Measurements from ENCODE around the gene PCNX2. TPM values are rescaled to one million over a fixed set of nuclear protein-coding genes. Genes with fewer than 3 reads are reported as not detected.
A peak's percentile ranks its signal among the peaks of the same experiment; 100 is the strongest.

The PCNX2 gene
- total and polyA plus RNA-seq, 10 of the 15 experiments (the other 5 are each of a cell fraction or from before 2014, with no cell fraction given), result 2.1 to 16.4 (median 8.1) TPM

DNA sequence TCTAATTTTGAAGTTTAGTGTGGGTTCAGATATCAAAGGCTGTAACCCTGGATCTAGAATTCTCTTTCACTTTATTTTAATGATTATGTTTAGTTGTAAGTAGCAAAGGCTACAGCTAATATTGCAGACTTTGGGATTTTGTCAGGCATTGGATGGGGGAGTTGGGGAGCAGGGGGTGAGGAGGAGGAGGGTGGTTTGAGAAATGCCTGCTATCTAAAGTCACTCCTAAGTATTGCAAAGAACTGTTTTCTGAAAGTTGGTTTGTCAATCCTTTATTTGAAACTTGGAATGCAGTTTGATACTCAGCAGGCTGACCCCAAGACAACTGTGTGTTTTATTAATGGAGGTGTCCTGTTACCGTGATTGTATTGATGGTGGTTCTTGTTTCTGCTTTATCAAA is 343.9 kb downstream of the PCNX2 start:
- peaks cover 14% of the 10 kb centered on the region for H3K79me2 ChIP-seq (ENCODE audit: control insufficient read depth, insufficient read depth, low read length)
- SMC1A ChIA-PET (ENCODE audit: uncharacterized antibody, unreplicated experiment), result interaction anchor here (0.6 to 2.2 kb wide), 3 partner anchors 8 to 281 kb away, joined by 3 to 6 read pairs (median 3); no protein-coding TSS in a partner anchor
- H3K9me3 ChIP-seq (replicated peaks; ENCODE audit: control insufficient read depth, insufficient read depth, low read length), result no peaks in the 10 kb centered on the region
- peaks cover 7% of the 10 kb centered on the region for H3K4me1 ChIP-seq (ENCODE audit: control insufficient read depth, insufficient read depth, low read length)
- no TSS peak for BruUV-seq (replicated peaks)
- H3K36me3 ChIP-seq (ENCODE audit: control insufficient read depth in 2 of 2, insufficient read depth in 2 of 2, low read length in 1 of 2), result peaks cover 0 to 7% of the 10 kb centered on the region in 2 experiments; a peak in 2 of 4 replicates
- no peaks in the 10 kb centered on the region for H3K27me3 ChIP-seq (replicated peaks in 1 of 2; ENCODE audit: control insufficient read depth in 2 of 2, insufficient read depth in 2 of 2, low read length in 1 of 2)
- no peak overlapping the region; the same call in 1 of the 2 replicates for H3K9ac ChIP-seq (ENCODE audit: control insufficient read depth, insufficient read depth, low read length)
- CTCF ChIA-PET, result interaction anchor here (1.0 to 1.3 kb wide), 3 partner anchors 9 to 148 kb away, joined by 3 to 5 read pairs (median 4); no protein-coding TSS in a partner anchor
- H3K4me2 ChIP-seq (ENCODE audit: control insufficient read depth, insufficient read depth), result peak overlapping the region; percentile 88
- 69% methylated on average over 1 of the region's 1 CpG for WGBS (ENCODE audit: insufficient coverage, insufficient replicate concordance, low lambda C conversion rate, missing lambda C conversion rate)
- no peak overlapping the region for H3K27ac ChIP-seq (ENCODE audit: control insufficient read depth, insufficient read depth)
- intact Hi-C loops (cut with micrococcal nuclease; ENCODE audit: unreplicated experiment), result loop anchor here (5.0 to 10.0 kb wide), 2 partner anchors 144 to 317 kb away; partner anchors contain the start of genes MAP10 and SIPA1L2
- RAD21 ChIA-PET (ENCODE audit: unreplicated experiment), result no interaction called here
- no peaks in the 10 kb centered on the region for H4K20me1 ChIP-seq (ENCODE audit: control insufficient read depth, insufficient read depth)
- POLR2A ChIA-PET, result no interaction called here
- FAIRE-seq (no peak), DNase-seq (ENCODE audit: low read depth, low spot score) (no peak), ATAC-seq (no peak)
- H3K4me3 ChIP-seq, result peak overlapping the region; percentile 70
- in situ Hi-C loops (cut with MboI), result no loop called here
- no peak for TF ChIP-seq FOXK2 (IDR thresholded peaks at IDR 0.05)
- no peak for TF ChIP-seq PML (IDR thresholded peaks at IDR 0.05; ENCODE audit: low read length)
- no peak for TF ChIP-seq YBX1 (IDR thresholded peaks at IDR 0.05)
- TF ChIP-seq WRNIP1 (IDR thresholded peaks at IDR 0.05; ENCODE audit: borderline replicate concordance, low read depth, low read length), result no peak
- TF ChIP-seq POLR2AphosphoS2 (IDR thresholded peaks at IDR 0.05; ENCODE audit: low read depth, low read length), result no peak
- TF ChIP-seq, protein P1, sequence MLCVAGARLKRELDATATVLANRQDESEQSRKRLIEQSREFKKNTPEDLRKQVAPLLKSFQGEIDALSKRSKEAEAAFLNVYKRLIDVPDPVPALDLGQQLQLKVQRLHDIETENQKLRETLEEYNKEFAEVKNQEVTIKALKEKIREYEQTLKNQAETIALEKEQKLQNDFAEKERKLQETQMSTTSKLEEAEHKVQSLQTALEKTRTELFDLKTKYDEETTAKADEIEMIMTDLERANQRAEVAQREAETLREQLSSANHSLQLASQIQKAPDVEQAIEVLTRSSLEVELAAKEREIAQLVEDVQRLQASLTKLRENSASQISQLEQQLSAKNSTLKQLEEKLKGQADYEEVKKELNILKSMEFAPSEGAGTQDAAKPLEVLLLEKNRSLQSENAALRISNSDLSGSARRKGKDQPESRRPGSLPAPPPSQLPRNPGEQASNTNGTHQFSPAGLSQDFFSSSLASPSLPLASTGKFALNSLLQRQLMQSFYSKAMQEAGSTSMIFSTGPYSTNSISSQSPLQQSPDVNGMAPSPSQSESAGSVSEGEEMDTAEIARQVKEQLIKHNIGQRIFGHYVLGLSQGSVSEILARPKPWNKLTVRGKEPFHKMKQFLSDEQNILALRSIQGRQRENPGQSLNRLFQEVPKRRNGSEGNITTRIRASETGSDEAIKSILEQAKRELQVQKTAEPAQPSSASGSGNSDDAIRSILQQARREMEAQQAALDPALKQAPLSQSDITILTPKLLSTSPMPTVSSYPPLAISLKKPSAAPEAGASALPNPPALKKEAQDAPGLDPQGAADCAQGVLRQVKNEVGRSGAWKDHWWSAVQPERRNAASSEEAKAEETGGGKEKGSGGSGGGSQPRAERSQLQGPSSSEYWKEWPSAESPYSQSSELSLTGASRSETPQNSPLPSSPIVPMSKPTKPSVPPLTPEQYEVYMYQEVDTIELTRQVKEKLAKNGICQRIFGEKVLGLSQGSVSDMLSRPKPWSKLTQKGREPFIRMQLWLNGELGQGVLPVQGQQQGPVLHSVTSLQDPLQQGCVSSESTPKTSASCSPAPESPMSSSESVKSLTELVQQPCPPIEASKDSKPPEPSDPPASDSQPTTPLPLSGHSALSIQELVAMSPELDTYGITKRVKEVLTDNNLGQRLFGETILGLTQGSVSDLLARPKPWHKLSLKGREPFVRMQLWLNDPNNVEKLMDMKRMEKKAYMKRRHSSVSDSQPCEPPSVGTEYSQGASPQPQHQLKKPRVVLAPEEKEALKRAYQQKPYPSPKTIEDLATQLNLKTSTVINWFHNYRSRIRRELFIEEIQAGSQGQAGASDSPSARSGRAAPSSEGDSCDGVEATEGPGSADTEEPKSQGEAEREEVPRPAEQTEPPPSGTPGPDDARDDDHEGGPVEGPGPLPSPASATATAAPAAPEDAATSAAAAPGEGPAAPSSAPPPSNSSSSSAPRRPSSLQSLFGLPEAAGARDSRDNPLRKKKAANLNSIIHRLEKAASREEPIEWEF (IDR thresholded peaks at IDR 0.05; ENCODE audit: insufficient replicate concordance, low read depth, low read length), result no peak
- no peak for TF ChIP-seq SMARCA5 (IDR thresholded peaks at IDR 0.05)
- no peak for TF ChIP-seq NRF1 (conservative IDR thresholded peaks at IDR 0.05; ENCODE audit: low read depth, low read length)
- TF ChIP-seq, protein P2, sequence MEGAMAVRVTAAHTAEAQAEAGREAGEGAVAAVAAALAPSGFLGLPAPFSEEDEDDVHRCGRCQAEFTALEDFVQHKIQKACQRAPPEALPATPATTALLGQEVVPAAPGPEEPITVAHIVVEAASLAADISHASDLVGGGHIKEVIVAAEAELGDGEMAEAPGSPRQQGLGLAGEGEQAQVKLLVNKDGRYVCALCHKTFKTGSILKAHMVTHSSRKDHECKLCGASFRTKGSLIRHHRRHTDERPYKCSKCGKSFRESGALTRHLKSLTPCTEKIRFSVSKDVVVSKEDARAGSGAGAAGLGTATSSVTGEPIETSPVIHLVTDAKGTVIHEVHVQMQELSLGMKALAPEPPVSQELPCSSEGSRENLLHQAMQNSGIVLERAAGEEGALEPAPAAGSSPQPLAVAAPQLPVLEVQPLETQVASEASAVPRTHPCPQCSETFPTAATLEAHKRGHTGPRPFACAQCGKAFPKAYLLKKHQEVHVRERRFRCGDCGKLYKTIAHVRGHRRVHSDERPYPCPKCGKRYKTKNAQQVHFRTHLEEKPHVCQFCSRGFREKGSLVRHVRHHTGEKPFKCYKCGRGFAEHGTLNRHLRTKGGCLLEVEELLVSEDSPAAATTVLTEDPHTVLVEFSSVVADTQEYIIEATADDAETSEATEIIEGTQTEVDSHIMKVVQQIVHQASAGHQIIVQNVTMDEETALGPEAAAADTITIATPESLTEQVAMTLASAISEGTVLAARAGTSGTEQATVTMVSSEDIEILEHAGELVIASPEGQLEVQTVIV (IDR thresholded peaks at IDR 0.05; ENCODE audit: borderline replicate concordance, partially characterized antibody), result no peak
- TF ChIP-seq, protein P3, sequence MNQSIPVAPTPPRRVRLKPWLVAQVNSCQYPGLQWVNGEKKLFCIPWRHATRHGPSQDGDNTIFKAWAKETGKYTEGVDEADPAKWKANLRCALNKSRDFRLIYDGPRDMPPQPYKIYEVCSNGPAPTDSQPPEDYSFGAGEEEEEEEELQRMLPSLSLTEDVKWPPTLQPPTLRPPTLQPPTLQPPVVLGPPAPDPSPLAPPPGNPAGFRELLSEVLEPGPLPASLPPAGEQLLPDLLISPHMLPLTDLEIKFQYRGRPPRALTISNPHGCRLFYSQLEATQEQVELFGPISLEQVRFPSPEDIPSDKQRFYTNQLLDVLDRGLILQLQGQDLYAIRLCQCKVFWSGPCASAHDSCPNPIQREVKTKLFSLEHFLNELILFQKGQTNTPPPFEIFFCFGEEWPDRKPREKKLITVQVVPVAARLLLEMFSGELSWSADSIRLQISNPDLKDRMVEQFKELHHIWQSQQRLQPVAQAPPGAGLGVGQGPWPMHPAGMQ (IDR thresholded peaks at IDR 0.05; ENCODE audit: borderline replicate concordance), result no peak
- no peak for TF ChIP-seq SIX5 (IDR thresholded peaks at IDR 0.05; ENCODE audit: low read depth, low read length, severe bottlenecking)
- H2AFZ ChIP-seq (ENCODE audit: control insufficient read depth, low read depth, low read length), result no peak overlapping the region

All from GM12878 (cell line).